Neutrophil (primary cell): ENCODE results near the gene FRS2.
A peak's percentile ranks its signal among the peaks of the same experiment; 100 is the strongest.

Experiments used
- H3K27ac ChIP-seq: fragments of 200-600 bp; sonication (generic); 2 replicates; pipeline ENCODE4 v1.5.1; 2016; ENCODE audit warnings: mild to moderate bottlenecking, moderate library complexity
- H3K27me3 ChIP-seq: fragments of 200-600 bp; sonication (generic); 2 replicates; pipeline ENCODE4 v1.6.0; 2016; ENCODE audit warnings: mild to moderate bottlenecking
- H3K36me3 ChIP-seq: fragments of 200-600 bp; sonication (generic); 2 replicates; pipeline ENCODE4 v1.5.1; 2017
- H3K4me1 ChIP-seq, 2 experiments: fragments of 200-600 bp in 1 of 2; sonication (generic) in 1 of 2; 1 replicate in 1 of 2; 2 replicates in 1 of 2; pipeline versions ENCODE4 v1.5.1 to v1.6.1; 2013 to 2016; ENCODE audit warnings: low read depth in 1 of 2, low read length in 1 of 2, mild to moderate bottlenecking in 1 of 2, moderate library complexity in 1 of 2; ENCODE audit not compliant: control insufficient read depth in 1 of 2, insufficient read depth in 1 of 2
- H3K4me3 ChIP-seq, 2 experiments: fragments of 200-600 bp in 1 of 2; sonication (generic) in 1 of 2; 1 replicate in 1 of 2; 2 replicates in 1 of 2; pipeline ENCODE4 v1.5.1; 2013 to 2016; ENCODE audit warnings: low read depth in 1 of 2, low read length in 1 of 2, mild to moderate bottlenecking in 1 of 2, moderate library complexity in 1 of 2
- H3K9me3 ChIP-seq: fragments of 200-600 bp; sonication (generic); 2 replicates; pipeline ENCODE4 v1.5.1; 2016
- TF ChIP-seq, protein P1 (sequence below): fragments of 200-600 bp; sonication (generic); IDR thresholded peaks from 2 replicates; pipeline ENCODE4 v1.5.1; 2016; ENCODE audit warnings: antibody characterized with exemption

Gene FRS2

GRCh38 chr12:69563166-69563762 is 93.1 kb downstream of the FRS2 start:
- TF ChIP-seq, protein P1, sequence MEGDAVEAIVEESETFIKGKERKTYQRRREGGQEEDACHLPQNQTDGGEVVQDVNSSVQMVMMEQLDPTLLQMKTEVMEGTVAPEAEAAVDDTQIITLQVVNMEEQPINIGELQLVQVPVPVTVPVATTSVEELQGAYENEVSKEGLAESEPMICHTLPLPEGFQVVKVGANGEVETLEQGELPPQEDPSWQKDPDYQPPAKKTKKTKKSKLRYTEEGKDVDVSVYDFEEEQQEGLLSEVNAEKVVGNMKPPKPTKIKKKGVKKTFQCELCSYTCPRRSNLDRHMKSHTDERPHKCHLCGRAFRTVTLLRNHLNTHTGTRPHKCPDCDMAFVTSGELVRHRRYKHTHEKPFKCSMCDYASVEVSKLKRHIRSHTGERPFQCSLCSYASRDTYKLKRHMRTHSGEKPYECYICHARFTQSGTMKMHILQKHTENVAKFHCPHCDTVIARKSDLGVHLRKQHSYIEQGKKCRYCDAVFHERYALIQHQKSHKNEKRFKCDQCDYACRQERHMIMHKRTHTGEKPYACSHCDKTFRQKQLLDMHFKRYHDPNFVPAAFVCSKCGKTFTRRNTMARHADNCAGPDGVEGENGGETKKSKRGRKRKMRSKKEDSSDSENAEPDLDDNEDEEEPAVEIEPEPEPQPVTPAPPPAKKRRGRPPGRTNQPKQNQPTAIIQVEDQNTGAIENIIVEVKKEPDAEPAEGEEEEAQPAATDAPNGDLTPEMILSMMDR = no peak
- Histone ChIP-seq H3K27ac (no peak overlapping the region), H3K4me1 (no peaks in the 10 kb centered on the region), H3K27me3 (no peaks in the 10 kb centered on the region), H3K4me3 (no peak overlapping the region), H3K9me3 (no peaks in the 10 kb centered on the region), H3K36me3 (peaks cover 10% of the 10 kb centered on the region)

DNA sequence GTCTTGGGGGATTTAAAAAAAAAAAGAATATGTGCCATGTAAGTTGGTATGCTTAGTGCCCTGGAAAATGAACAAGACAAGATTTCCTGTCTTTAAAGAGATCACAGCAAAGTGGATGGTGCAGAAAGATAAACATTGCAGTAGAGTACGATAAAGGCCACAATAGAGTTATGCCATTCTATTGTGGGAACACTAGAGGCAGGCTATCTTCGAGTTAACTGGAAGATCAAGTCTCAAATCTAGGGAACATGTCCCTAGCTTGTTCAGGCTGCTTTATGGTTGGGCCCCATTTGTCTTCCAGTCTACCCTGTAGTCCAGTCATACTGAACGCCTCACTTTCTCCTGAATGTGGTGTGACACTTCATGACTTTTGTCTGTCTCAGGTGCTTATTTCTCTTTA is 96.4 kb downstream of the FRS2 start:
- TF ChIP-seq, protein P1 = no peak
- peaks cover 23% of the 10 kb centered on the region for H3K36me3 ChIP-seq
- no peak overlapping the region for H3K27ac ChIP-seq
- no peaks in the 10 kb centered on the region for H3K4me1 ChIP-seq
- no peaks in the 10 kb centered on the region for H3K27me3 ChIP-seq
- H3K9me3 ChIP-seq = no peaks in the 10 kb centered on the region
- H3K4me3 ChIP-seq = no peak overlapping the region

- Histone ChIP-seq H3K27ac (no peak overlapping the region), H3K27me3 (no peaks in the 10 kb centered on the region), H3K4me1 (no peaks in the 10 kb centered on the region), H3K36me3 (peaks cover 37% of the 10 kb centered on the region), H3K4me3 (no peak overlapping the region), H3K9me3 (no peaks in the 10 kb centered on the region)
- TF ChIP-seq, protein P1 = no peak
Observed at GRCh38 chr12:69569236-69569635, 99.0 kb downstream of the FRS2 start.

- TF ChIP-seq, protein P1 = no peak
- peaks cover 45% of the 10 kb centered on the region for H3K36me3 ChIP-seq
- no peak overlapping the region for H3K27ac ChIP-seq
Observed at GRCh38 chr12:69570000-69570516, 99.9 kb downstream of the FRS2 start.

GRCh38 chr12:69570545-69571399 is 100.6 kb downstream of the FRS2 start:
- no peaks in the 10 kb centered on the region for H3K27me3 ChIP-seq
- no peak overlapping the region for H3K4me3 ChIP-seq
- H3K4me1 ChIP-seq = no peaks in the 10 kb centered on the region
- H3K27ac ChIP-seq = no peak overlapping the region
- peaks cover 50% of the 10 kb centered on the region for H3K36me3 ChIP-seq
- TF ChIP-seq, protein P1 = peak; percentile 60
- no peaks in the 10 kb centered on the region for H3K9me3 ChIP-seq

More at GRCh38 chr12:69570000-69570516, 99.9 kb downstream of the FRS2 start:
- Histone ChIP-seq H3K27me3 (no peaks in the 10 kb centered on the region), H3K4me1 (no peaks in the 10 kb centered on the region), H3K9me3 (no peaks in the 10 kb centered on the region), H3K4me3 (no peak overlapping the region)
